Measurements from ENCODE around the gene FUBP3. TPM values are rescaled to one million over a fixed set of nuclear protein-coding genes. Genes with fewer than 3 reads are reported as not detected.

Gene FUBP3
- total RNA-seq, 6 experiments from 2014 or later, result 60.6 to 65.9 (median 63.1) TPM

GRCh38 chr9:130661451-130662098, 82.2 kb downstream of the FUBP3 start:
- H3K4me1 Mint-ChIP-seq (ENCODE audit: low read depth), result peaks cover 4% of the 10 kb centered on the region; the same call in 1 of the 2 replicates
- H3K4me3 Mint-ChIP-seq, result no peak overlapping the region
- H3K36me3 Mint-ChIP-seq (ENCODE audit: low read depth), result no peaks in the 10 kb centered on the region
- no peak overlapping the region for H3K27ac Mint-ChIP-seq
- H3K9me3 Mint-ChIP-seq, result no peaks in the 10 kb centered on the region; the same call in 1 of the 2 replicates
- no peak for DNase-seq
- TF ChIP-seq CTCF (IDR thresholded peaks at IDR 0.05), result no peak
- peaks cover 60% of the 10 kb centered on the region for H3K27me3 Mint-ChIP-seq (ENCODE audit: insufficient read depth)

GRCh38 chr9:130662099-130662969, 83.0 kb downstream of the FUBP3 start:
- no peak overlapping the region for H3K4me3 Mint-ChIP-seq
- DNase-seq, result no peak
- no peak overlapping the region for H3K27ac Mint-ChIP-seq
- H3K9me3 Mint-ChIP-seq, result no peaks in the 10 kb centered on the region; the same call in 1 of the 2 replicates
- peaks cover 58% of the 10 kb centered on the region for H3K27me3 Mint-ChIP-seq (ENCODE audit: insufficient read depth)
- no peak for TF ChIP-seq CTCF (IDR thresholded peaks at IDR 0.05)
- peaks cover 4% of the 10 kb centered on the region; the same call in 1 of the 2 replicates for H3K4me1 Mint-ChIP-seq (ENCODE audit: low read depth)
- no peaks in the 10 kb centered on the region for H3K36me3 Mint-ChIP-seq (ENCODE audit: low read depth)

GRCh38 chr9:130662970-130663257, 83.5 kb downstream of the FUBP3 start:
- Mint-ChIP-seq H3K4me1 (ENCODE audit: low read depth) (peaks cover 4% of the 10 kb centered on the region; the same call in 1 of the 2 replicates), H3K36me3 (ENCODE audit: low read depth) (no peaks in the 10 kb centered on the region), H3K27ac (no peak overlapping the region), H3K9me3 (no peaks in the 10 kb centered on the region; the same call in 1 of the 2 replicates), H3K4me3 (no peak overlapping the region), H3K27me3 (ENCODE audit: insufficient read depth) (peaks cover 55% of the 10 kb centered on the region)
- no peak for DNase-seq
- TF ChIP-seq CTCF (IDR thresholded peaks at IDR 0.05), result no peak

- Mint-ChIP-seq H3K4me3 (no peak overlapping the region), H3K4me1 (ENCODE audit: low read depth) (peaks cover 4% of the 10 kb centered on the region; the same call in 1 of the 2 replicates), H3K27ac (no peak overlapping the region), H3K9me3 (no peaks in the 10 kb centered on the region; the same call in 1 of the 2 replicates), H3K27me3 (ENCODE audit: insufficient read depth) (peaks cover 54% of the 10 kb centered on the region), H3K36me3 (ENCODE audit: low read depth) (no peaks in the 10 kb centered on the region)
- TF ChIP-seq CTCF (IDR thresholded peaks at IDR 0.05), result no peak
- no peak for DNase-seq
Observed at GRCh38 chr9:130663258-130663976, 84.0 kb downstream of the FUBP3 start.

GRCh38 chr9:130663977-130664250, 84.5 kb downstream of the FUBP3 start:
- no peaks in the 10 kb centered on the region for H3K36me3 Mint-ChIP-seq (ENCODE audit: low read depth)
- no peak for DNase-seq
- H3K4me3 Mint-ChIP-seq, result no peak overlapping the region
- H3K4me1 Mint-ChIP-seq (ENCODE audit: low read depth), result peaks cover 4% of the 10 kb centered on the region; the same call in 1 of the 2 replicates
- peaks cover 52% of the 10 kb centered on the region for H3K27me3 Mint-ChIP-seq (ENCODE audit: insufficient read depth)
- no peak overlapping the region for H3K27ac Mint-ChIP-seq
- TF ChIP-seq CTCF (IDR thresholded peaks at IDR 0.05), result no peak
- H3K9me3 Mint-ChIP-seq, result no peaks in the 10 kb centered on the region; the same call in 1 of the 2 replicates

All from HFFc6 (cell line).